ENCODE measurements around the gene DUSP28.

Gene DUSP28

DNA sequence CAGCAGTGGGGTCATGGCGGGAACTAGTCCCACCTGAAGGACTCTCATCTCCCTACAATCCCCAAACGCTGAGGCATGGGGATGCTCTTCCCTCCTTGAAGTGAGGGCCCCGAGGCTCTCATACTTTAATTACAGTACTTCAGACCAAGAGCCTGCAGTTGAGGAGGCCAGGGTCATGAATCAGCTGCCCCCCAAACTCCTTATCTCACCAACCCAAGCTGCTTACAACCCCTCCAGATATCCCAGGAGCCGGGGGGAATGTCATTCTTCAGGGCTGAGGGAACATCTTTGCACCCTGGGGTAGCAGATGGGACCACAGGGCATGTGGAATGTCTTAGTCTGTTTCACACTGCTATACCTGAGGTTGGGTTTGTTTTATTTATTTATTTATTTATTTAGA, 23.6 kb downstream of the DUSP28 start:
- Histone ChIP-seq H3K9ac (peak overlapping the region; percentile 51; the same call in 1 of the 2 replicates), H3K4me3 (IDR thresholded peaks at IDR 0.05; ENCODE audit: insufficient read depth, low read depth, low read length) (no peak overlapping the region), H3K36me3 (ENCODE audit: insufficient read depth) (no peaks in the 10 kb centered on the region), H3K4me2 (peak overlapping the region; percentile 70), H3K27ac (peak overlapping the region; percentile 86), H4K20me1 (ENCODE audit: insufficient read depth) (no peaks in the 10 kb centered on the region), H3K79me2 (ENCODE audit: insufficient read depth, low read depth) (peaks cover 41% of the 10 kb centered on the region), H3K27me3 (ENCODE audit: insufficient read depth, low read depth) (no peaks in the 10 kb centered on the region), H3K4me1 (ENCODE audit: low read depth, poor library complexity, severe bottlenecking) (peaks cover 70% of the 10 kb centered on the region), H2AFZ (ENCODE audit: low read depth) (no peak overlapping the region)
- TF ChIP-seq, protein P1, sequence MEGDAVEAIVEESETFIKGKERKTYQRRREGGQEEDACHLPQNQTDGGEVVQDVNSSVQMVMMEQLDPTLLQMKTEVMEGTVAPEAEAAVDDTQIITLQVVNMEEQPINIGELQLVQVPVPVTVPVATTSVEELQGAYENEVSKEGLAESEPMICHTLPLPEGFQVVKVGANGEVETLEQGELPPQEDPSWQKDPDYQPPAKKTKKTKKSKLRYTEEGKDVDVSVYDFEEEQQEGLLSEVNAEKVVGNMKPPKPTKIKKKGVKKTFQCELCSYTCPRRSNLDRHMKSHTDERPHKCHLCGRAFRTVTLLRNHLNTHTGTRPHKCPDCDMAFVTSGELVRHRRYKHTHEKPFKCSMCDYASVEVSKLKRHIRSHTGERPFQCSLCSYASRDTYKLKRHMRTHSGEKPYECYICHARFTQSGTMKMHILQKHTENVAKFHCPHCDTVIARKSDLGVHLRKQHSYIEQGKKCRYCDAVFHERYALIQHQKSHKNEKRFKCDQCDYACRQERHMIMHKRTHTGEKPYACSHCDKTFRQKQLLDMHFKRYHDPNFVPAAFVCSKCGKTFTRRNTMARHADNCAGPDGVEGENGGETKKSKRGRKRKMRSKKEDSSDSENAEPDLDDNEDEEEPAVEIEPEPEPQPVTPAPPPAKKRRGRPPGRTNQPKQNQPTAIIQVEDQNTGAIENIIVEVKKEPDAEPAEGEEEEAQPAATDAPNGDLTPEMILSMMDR (conservative IDR thresholded peaks at IDR 0.05; ENCODE audit: low read depth, low read length): no peak

DNA sequence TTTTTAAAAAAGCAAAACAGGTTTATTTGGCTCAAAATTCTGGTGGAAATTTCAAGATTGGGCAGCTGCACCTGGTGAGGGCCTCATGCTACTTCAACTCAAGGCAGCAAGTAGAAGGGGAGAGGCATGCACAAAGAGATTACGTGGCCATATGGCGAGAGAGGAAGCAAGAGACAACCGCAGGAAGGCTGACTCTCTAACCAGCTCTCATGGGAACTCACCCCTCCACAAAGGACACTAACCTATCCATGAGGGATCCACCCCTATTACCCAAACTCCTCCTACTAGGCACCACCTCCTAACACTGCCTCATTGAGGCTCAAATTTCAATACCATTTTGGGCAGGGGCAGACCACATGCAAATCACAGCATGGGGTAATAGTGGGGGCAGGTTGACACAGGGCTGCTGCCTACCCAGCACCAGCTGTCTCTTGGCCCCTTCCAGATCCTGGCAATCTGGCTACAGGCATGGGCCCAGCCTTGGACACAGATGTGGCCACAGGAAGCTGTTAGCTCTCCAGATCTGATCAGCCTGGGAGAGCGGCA, 24.4 kb downstream of the DUSP28 start:
- H3K4me1 ChIP-seq (ENCODE audit: low read depth, poor library complexity, severe bottlenecking): peaks cover 62% of the 10 kb centered on the region
- peaks cover 48% of the 10 kb centered on the region for H3K79me2 ChIP-seq (ENCODE audit: insufficient read depth, low read depth)
- TF ChIP-seq, protein P1 (conservative IDR thresholded peaks at IDR 0.05; ENCODE audit: low read depth, low read length): no peak
- no peaks in the 10 kb centered on the region for H4K20me1 ChIP-seq (ENCODE audit: insufficient read depth)
- H3K36me3 ChIP-seq (ENCODE audit: insufficient read depth): no peaks in the 10 kb centered on the region
- peak overlapping the region; percentile 86 for H3K27ac ChIP-seq
- H3K27me3 ChIP-seq (ENCODE audit: insufficient read depth, low read depth): no peaks in the 10 kb centered on the region
- peak overlapping the region; percentile 86; the same call in 1 of the 2 replicates for H3K9ac ChIP-seq
- no peak overlapping the region for H3K4me3 ChIP-seq (IDR thresholded peaks at IDR 0.05; ENCODE audit: insufficient read depth, low read depth, low read length)
- H2AFZ ChIP-seq (ENCODE audit: low read depth): no peak overlapping the region
- peak overlapping the region; percentile 70 for H3K4me2 ChIP-seq

DNA sequence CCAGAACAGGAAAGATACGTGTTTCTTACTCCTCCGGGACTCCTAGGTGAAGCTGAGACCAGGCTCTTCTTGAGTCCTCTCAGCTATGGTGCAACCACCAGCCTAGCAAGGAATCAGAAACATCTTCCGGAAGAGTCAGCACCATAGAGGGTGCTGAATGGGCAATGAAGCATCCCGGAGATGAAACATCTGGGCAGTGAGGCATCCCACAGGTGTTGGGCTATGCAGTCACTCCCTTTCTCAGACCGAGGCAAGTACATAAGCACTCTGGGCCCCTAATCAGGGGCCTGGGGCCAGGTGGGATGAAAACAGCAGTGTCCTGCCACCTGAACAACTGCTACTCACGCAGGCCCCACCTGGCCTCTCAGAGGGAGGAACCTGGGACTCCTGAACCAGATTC, 24.9 kb downstream of the DUSP28 start:
- Histone ChIP-seq H3K4me3 (IDR thresholded peaks at IDR 0.05; ENCODE audit: insufficient read depth, low read depth, low read length) (no peak overlapping the region), H3K4me1 (ENCODE audit: low read depth, poor library complexity, severe bottlenecking) (peaks cover 56% of the 10 kb centered on the region), H3K9ac (peak overlapping the region; percentile 86; the same call in 1 of the 2 replicates), H3K79me2 (ENCODE audit: insufficient read depth, low read depth) (peaks cover 53% of the 10 kb centered on the region), H3K4me2 (peak overlapping the region; percentile 70), H4K20me1 (ENCODE audit: insufficient read depth) (no peaks in the 10 kb centered on the region), H3K36me3 (ENCODE audit: insufficient read depth) (no peaks in the 10 kb centered on the region), H3K27ac (peak overlapping the region; percentile 86), H2AFZ (ENCODE audit: low read depth) (no peak overlapping the region), H3K27me3 (ENCODE audit: insufficient read depth, low read depth) (no peaks in the 10 kb centered on the region)
- TF ChIP-seq, protein P1 (conservative IDR thresholded peaks at IDR 0.05; ENCODE audit: low read depth, low read length): no peak

DNA sequence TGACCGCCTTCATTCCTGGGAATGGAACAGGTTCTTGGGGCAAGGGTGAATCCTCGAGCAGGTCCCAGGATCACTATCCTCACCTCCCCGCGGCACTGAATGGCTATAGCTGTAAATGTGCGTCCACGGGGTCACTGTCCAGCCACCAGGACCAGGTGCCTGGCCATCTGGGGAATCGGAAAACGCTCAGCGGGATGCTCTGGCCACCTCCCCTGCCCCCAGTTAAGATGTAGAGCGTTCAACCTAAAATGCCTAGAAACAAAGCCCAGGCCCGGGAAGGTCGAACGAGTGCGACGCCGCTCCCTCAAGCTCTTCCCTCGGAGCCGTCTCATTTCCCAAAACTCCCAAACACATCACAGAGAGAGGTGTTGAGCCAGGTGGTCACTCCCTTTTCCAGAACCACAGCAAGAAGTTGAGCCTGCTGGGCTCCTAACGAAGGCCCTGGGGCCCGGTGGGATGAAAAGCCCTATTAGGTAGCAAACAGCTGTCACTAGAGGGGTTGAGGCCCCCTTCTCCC, 25.6 kb downstream of the DUSP28 start:
- no peaks in the 10 kb centered on the region for H3K27me3 ChIP-seq (ENCODE audit: insufficient read depth, low read depth)
- peak overlapping the region; percentile 58 for H3K4me3 ChIP-seq (IDR thresholded peaks at IDR 0.05; ENCODE audit: insufficient read depth, low read depth, low read length)
- no peaks in the 10 kb centered on the region for H3K36me3 ChIP-seq (ENCODE audit: insufficient read depth)
- no peaks in the 10 kb centered on the region for H4K20me1 ChIP-seq (ENCODE audit: insufficient read depth)
- peak overlapping the region; percentile 86 for H3K27ac ChIP-seq
- H3K79me2 ChIP-seq (ENCODE audit: insufficient read depth, low read depth): peaks cover 54% of the 10 kb centered on the region
- peaks cover 50% of the 10 kb centered on the region for H3K4me1 ChIP-seq (ENCODE audit: low read depth, poor library complexity, severe bottlenecking)
- peak overlapping the region; percentile 70 for H3K4me2 ChIP-seq
- peak overlapping the region; percentile 86 for H3K9ac ChIP-seq
- TF ChIP-seq, protein P1 (conservative IDR thresholded peaks at IDR 0.05; ENCODE audit: low read depth, low read length): no peak
- peak overlapping the region; percentile 57; the same call in 1 of the 2 replicates for H2AFZ ChIP-seq (ENCODE audit: low read depth)
